ENCODE measurements around the gene BCL6.

Gene BCL6

GRCh38 chr3:187742351-187743171 lies 2.7 kb downstream of the BCL6 start:
- POLR2A ChIA-PET = no interaction called here
- TF ChIP-seq PKNOX1 (IDR thresholded peaks at IDR 0.05) (no peak), FOXK2 (IDR thresholded peaks at IDR 0.05) (no peak), ELF4 (IDR thresholded peaks at IDR 0.05) (no peak), FOXM1 (IDR thresholded peaks at IDR 0.05; ENCODE audit: borderline replicate concordance) (no peak), LEF1 (IDR thresholded peaks at IDR 0.05; ENCODE audit: borderline replicate concordance) (no peak), FOXA1 (IDR thresholded peaks at IDR 0.05) (no peak)
- CTCF ChIA-PET = interaction anchor here (2.5 kb wide), 1 partner anchor 1212 kb away, joined by 23 read pairs; no protein-coding TSS in a partner anchor
- no peak for DNase-seq (ENCODE audit: extremely low spot score)

- ChIA-PET CTCF (interaction anchor here (0.5 to 3.9 kb wide), 7 partner anchors 23 to 1213 kb away, joined by 3 to 60 read pairs (median 3); no protein-coding TSS in a partner anchor), POLR2A (no interaction called here)
- no peak for DNase-seq (ENCODE audit: extremely low spot score)
- TF ChIP-seq FOXA1 (IDR thresholded peaks at IDR 0.05) (no peak), ZNF384 (IDR thresholded peaks at IDR 0.05) (peak; percentile 64), FOXM1 (IDR thresholded peaks at IDR 0.05; ENCODE audit: borderline replicate concordance) (no peak)
Measured at GRCh38 chr3:187741403-187742350, 3.6 kb downstream of the BCL6 start.

- ChIA-PET POLR2A (interaction anchor here (1.6 kb wide), 1 partner anchor 1207 kb away, joined by 6 read pairs; no protein-coding TSS in a partner anchor), CTCF (interaction anchor here (0.5 to 3.9 kb wide), 14 partner anchors 8 to 1244 kb away, joined by 3 to 60 read pairs (median 3); no protein-coding TSS in a partner anchor)
- TF ChIP-seq NFRKB (IDR thresholded peaks at IDR 0.05) (no peak), HDGF (IDR thresholded peaks at IDR 0.05; ENCODE audit: borderline replicate concordance) (no peak), LEF1 (IDR thresholded peaks at IDR 0.05; ENCODE audit: borderline replicate concordance) (no peak), FOXK2 (IDR thresholded peaks at IDR 0.05) (no peak), SUZ12 (IDR thresholded peaks at IDR 0.05) (no peak), FOXM1 (IDR thresholded peaks at IDR 0.05; ENCODE audit: borderline replicate concordance) (no peak), ARNT (IDR thresholded peaks at IDR 0.05) (no peak), FOXA1 (IDR thresholded peaks at IDR 0.05) (no peak)
- no peak for DNase-seq (ENCODE audit: extremely low spot score)
Measured at GRCh38 chr3:187740421-187741399, 4.6 kb downstream of the BCL6 start.

- TF ChIP-seq ZNF384 (IDR thresholded peaks at IDR 0.05) = no peak
- no peak for TF ChIP-seq TARDBP (IDR thresholded peaks at IDR 0.05)
- no peak for TF ChIP-seq ARNT (IDR thresholded peaks at IDR 0.05)
- TF ChIP-seq L3MBTL2 (conservative IDR thresholded peaks at IDR 0.05) = peak; percentile 58; the same call in 1 of the 2 replicates
- CTCF ChIA-PET = interaction anchor here (0.6 to 3.9 kb wide), 13 partner anchors 9 to 1301 kb away, joined by 3 to 60 read pairs (median 3); no protein-coding TSS in a partner anchor
- POLR2A ChIA-PET = interaction anchor here (1.2 to 1.6 kb wide), 2 partner anchors 319 to 1208 kb away, joined by 3 to 6 read pairs; no protein-coding TSS in a partner anchor
- peak; percentile 60 for DNase-seq (ENCODE audit: extremely low spot score)
Measured at GRCh38 chr3:187739561-187740332, 5.5 kb downstream of the BCL6 start.

- POLR2A ChIA-PET = interaction anchor here (1.2 kb wide), 1 partner anchor 319 kb away, joined by 3 read pairs; no protein-coding TSS in a partner anchor
- CTCF ChIA-PET = interaction anchor here (1.0 to 3.9 kb wide), 7 partner anchors 12 to 1494 kb away, joined by 3 to 60 read pairs (median 3); no protein-coding TSS in a partner anchor
- no peak for DNase-seq (ENCODE audit: extremely low spot score)
- no peak for TF ChIP-seq SUZ12 (IDR thresholded peaks at IDR 0.05)
- no peak for TF ChIP-seq FOXA1 (IDR thresholded peaks at IDR 0.05)
- no peak for TF ChIP-seq ZNF384 (IDR thresholded peaks at IDR 0.05)
- TF ChIP-seq SP1 (IDR thresholded peaks at IDR 0.05) = no peak
- no peak for TF ChIP-seq ARNT (IDR thresholded peaks at IDR 0.05)
- no peak for TF ChIP-seq LEF1 (IDR thresholded peaks at IDR 0.05; ENCODE audit: borderline replicate concordance)
- no peak for TF ChIP-seq HDGF (IDR thresholded peaks at IDR 0.05; ENCODE audit: borderline replicate concordance)
- no peak for TF ChIP-seq ELF4 (IDR thresholded peaks at IDR 0.05)
- no peak for TF ChIP-seq TARDBP (IDR thresholded peaks at IDR 0.05)
- no peak for TF ChIP-seq PKNOX1 (IDR thresholded peaks at IDR 0.05)
- TF ChIP-seq BHLHE40 (IDR thresholded peaks at IDR 0.05; ENCODE audit: borderline replicate concordance) = no peak
- no peak for TF ChIP-seq CTBP1 (IDR thresholded peaks at IDR 0.05; ENCODE audit: borderline replicate concordance)
- no peak for TF ChIP-seq FOXM1 (IDR thresholded peaks at IDR 0.05; ENCODE audit: borderline replicate concordance)
- TF ChIP-seq NFRKB (IDR thresholded peaks at IDR 0.05) = no peak
Measured at GRCh38 chr3:187739094-187739560, 6.1 kb downstream of the BCL6 start.
